Stomach (tissue), 4 donors: ENCODE data around the gene RNF141.

ENCODE experiments used
- POLR2A ChIP-seq, 4 donors: fragments of 450-650 bp; IDR thresholded peaks; one replicate each; pipeline ENCODE4 v1.6.1; 2016; ENCODE audit warnings: antibody characterized with exemption in 4 of 4, control low read depth in 2 of 4, mild to moderate bottlenecking in 1 of 4, moderate library complexity in 1 of 4
- TF ChIP-seq, protein P1 (sequence below), 7 experiments: fragments of 450-650 bp in 4 of 7; fragments of 200-600 bp in 3 of 7; sonication (generic) in 3 of 7; IDR thresholded peaks; one replicate each; pipeline ENCODE4 v1.5.1; 2016 to 2019; ENCODE audit warnings: antibody characterized with exemption in 7 of 7, control low read depth in 2 of 7, mild to moderate bottlenecking in 1 of 7

DNA sequence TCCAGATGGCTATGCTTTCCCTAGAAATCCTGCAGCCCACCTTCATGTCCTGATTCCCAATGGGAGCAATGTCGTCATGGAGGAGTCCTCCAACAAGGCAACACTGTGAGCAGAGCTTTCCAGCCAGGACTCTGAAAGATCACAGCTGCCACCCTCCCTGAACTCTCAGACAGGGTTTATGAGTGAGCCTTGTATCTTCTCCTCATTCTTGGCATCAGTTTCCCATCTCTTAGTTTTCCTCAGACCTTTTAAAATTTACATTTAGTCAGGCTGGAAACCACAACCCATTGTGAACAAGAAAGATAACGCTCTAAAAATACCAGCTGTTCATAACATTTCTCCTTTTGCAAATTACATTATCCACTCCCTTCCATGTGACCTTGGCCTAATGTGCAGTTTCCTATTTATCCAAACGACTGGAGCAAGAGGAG is 43.1 kb upstream of the RNF141 start:
- TF ChIP-seq POLR2A (IDR thresholded peaks at IDR 0.05): no peak
- TF ChIP-seq, protein P1, sequence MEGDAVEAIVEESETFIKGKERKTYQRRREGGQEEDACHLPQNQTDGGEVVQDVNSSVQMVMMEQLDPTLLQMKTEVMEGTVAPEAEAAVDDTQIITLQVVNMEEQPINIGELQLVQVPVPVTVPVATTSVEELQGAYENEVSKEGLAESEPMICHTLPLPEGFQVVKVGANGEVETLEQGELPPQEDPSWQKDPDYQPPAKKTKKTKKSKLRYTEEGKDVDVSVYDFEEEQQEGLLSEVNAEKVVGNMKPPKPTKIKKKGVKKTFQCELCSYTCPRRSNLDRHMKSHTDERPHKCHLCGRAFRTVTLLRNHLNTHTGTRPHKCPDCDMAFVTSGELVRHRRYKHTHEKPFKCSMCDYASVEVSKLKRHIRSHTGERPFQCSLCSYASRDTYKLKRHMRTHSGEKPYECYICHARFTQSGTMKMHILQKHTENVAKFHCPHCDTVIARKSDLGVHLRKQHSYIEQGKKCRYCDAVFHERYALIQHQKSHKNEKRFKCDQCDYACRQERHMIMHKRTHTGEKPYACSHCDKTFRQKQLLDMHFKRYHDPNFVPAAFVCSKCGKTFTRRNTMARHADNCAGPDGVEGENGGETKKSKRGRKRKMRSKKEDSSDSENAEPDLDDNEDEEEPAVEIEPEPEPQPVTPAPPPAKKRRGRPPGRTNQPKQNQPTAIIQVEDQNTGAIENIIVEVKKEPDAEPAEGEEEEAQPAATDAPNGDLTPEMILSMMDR (IDR thresholded peaks at IDR 0.05): no peak
